GM19397 (cell line): ENCODE measurements around the gene FRS3.
"Not testable (repeated sequence)": the region's sequence is repeated elsewhere in the genome, so short reads cannot be mapped to it uniquely, and the experiment has no call there.

ENCODE experiments used
- ATAC-seq: cut with Tn5 transposase; IDR thresholded peaks from one replicate; pipeline ENCODE4 v1.9.1; 2021; ENCODE audit warnings: mild to moderate bottlenecking, moderate library complexity; ENCODE audit not compliant: unreplicated experiment

The FRS3 gene

GRCh38 chr6:41770381-41771057, 9.2 kb downstream of the FRS3 start:
- no peak for ATAC-seq

GRCh38 chr6:41769376-41769775, 10.3 kb downstream of the FRS3 start:
- ATAC-seq = no peak

GRCh38 chr6:41768545-41769308, 11.0 kb downstream of the FRS3 start:
- no peak for ATAC-seq

GRCh38 chr6:41767112-41767833, 12.4 kb downstream of the FRS3 start:
- ATAC-seq = no peak

- ATAC-seq = not testable (repeated sequence)
Measured at GRCh38 chr6:41766043-41766664, 13.5 kb downstream of the FRS3 start.

- no peak for ATAC-seq
Measured at GRCh38 chr6:41763470-41763869, 16.2 kb downstream of the FRS3 start.

GRCh38 chr6:41759905-41760579, 19.7 kb downstream of the FRS3 start:
- ATAC-seq = no peak

- no peak for ATAC-seq
Measured at GRCh38 chr6:41759106-41759904, 20.4 kb downstream of the FRS3 start.

GRCh38 chr6:41758641-41759035, 21.1 kb downstream of the FRS3 start:
- no peak for ATAC-seq

- no peak for ATAC-seq
Measured at GRCh38 chr6:41757931-41758640, 21.6 kb downstream of the FRS3 start.

GRCh38 chr6:41757271-41757670, 22.4 kb downstream of the FRS3 start:
- no peak for ATAC-seq

- no peak for ATAC-seq
Measured at GRCh38 chr6:41756354-41756753, 23.3 kb downstream of the FRS3 start.

- no peak for ATAC-seq
Measured at GRCh38 chr6:41755895-41756294, 23.8 kb downstream of the FRS3 start.

- ATAC-seq = no peak
Measured at GRCh38 chr6:41750374-41750773, 29.3 kb downstream of the FRS3 start.

GRCh38 chr6:41748542-41748941, 31.2 kb downstream of the FRS3 start:
- no peak for ATAC-seq

GRCh38 chr6:41748102-41748477, 31.6 kb downstream of the FRS3 start:
- ATAC-seq = no peak

GRCh38 chr6:41747256-41748101, 32.2 kb downstream of the FRS3 start, which contains the start of gene PGC:
Gene PGC (minus strand): TSS chr6:41747397. CDS start chr6:41747334, 63 bp downstream.
- no peak for ATAC-seq

- ATAC-seq = no peak
Measured at GRCh38 chr6:41746107-41746506, 33.6 kb downstream of the FRS3 start.
